NCI-H446 (cell line): ENCODE measurements around the gene PRKAG2.
"Not testable (repeated sequence)": the region's sequence is repeated elsewhere in the genome, so short reads cannot be mapped to it uniquely, and the experiment has no call there.

Source experiments
- DNase-seq, 2 experiments: peaks; one replicate each; lab custom pipeline; 2025; lab: John Stamatoyannopoulos, UW

The PRKAG2 gene

DNA sequence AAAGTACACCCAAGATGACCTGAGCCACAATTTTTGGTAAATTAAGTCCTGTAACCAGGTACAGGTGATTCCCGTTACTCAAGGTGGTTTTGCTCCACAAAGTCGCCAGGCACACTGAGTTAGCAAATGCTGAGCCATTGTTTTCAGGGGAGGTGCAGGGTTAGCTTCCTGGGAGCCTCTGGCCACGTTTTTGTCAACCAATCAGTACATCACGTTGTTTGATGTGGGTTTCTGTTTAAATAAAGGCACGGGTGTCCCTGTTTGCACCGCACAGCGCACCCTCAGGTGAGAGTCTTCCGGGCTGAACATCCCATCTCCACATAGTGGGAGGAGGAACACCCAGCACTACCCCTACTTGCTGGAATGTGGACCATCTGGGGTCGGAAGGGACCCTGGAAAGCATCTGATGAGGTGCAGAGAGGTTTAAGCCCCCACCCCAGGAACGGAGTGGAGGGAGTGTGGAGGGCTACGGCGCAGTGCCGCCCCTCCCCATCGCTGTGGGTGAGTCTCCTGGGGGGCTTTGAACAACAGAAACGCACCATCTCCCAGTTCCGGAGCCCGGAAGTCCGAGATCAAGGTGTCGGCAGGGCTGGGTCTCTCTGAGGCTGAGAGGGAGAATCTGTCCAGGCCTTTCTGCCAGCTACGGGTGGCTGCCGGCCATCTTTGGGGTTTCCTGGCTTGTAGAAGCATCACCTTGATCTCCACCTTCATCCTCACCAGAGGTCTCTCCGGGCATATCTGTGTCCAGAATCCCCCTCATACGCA lies 42.5 kb downstream of the PRKAG2 start:
- no peak for DNase-seq

DNA sequence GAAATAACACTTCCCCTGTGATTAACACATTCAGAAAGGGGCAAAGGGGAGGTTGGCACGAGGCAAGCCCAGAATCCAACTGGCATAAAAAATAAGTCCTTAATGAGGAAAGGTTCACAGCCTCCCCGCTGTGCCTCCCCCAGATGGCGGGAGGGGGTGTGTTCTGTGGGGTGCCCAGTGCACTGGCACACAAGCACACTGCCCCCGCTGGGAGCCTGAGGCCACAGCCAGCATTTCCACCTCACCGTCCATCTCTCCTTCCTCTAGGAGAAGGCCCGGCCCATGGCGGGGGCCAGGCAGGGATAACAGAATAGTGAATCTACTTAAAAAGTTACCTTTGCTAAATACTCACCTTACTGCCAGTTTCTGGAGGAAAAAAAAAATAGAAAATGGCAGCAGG lies 43.2 kb downstream of the PRKAG2 start:
- peak in 1 of 2 experiments; percentile 75 for DNase-seq

DNA sequence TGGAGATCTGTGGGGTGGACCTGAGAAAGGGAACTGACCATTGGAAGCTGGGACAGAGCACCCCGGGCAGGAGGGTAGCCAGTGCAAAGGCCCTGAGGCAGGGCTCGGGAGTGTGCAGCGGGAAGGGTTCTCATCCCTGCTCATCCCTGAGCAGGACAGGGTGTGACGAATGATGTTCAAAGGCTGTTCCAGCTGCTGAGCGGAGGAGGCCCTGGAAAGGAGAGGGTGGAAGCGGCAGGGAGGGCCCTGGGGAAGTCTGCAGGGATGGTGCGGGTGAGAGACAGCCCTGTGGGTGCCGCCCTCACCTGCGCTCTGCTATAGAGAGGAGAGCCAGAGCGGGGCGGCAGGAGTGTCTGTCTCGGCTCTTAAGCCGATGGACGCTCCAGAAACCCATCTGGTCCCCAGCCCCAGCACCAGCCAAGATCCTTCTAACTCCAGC lies 43.7 kb downstream of the PRKAG2 start:
- no peak for DNase-seq

DNA sequence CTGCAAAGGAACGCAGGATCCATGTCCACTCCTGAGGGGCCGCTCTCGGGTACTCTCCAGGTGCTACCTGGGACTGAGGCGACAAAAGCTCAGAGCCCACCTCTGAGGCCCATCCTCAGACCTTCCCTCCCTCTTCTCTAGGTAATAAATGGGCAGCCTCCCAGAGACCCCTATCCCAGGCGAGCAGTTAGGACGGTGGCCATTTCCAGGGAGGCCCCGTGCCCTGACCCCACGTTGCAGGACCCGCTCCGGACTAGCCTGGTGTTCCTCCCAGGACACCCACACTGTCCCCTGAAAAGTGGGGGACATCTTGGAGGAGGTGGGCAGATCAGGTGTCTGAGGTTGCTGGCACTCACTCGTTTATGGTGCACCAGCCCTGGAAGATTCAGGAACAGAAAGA lies 44.3 kb downstream of the PRKAG2 start:
- no peak for DNase-seq

DNA sequence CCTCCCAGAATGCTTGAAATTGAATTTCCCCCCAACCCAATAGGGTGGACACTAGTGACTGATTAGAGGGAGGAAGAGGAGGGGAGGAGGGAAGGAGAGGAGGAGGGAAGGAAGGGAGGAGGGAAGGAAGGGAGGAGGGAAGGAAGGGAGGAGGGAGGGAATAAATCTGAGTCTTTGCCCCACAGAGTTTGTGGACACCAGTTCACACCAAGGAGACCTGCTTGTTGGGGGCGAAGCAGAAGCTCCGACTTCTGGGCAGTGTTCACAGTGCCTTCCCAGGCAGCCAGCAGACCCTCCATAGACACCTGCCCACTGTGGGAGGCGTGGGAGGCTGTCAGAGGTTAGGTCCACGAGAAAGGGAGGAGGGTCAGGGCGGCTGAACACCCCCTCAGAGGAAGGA lies 44.8 kb downstream of the PRKAG2 start:
- DNase-seq, result no peak

DNA sequence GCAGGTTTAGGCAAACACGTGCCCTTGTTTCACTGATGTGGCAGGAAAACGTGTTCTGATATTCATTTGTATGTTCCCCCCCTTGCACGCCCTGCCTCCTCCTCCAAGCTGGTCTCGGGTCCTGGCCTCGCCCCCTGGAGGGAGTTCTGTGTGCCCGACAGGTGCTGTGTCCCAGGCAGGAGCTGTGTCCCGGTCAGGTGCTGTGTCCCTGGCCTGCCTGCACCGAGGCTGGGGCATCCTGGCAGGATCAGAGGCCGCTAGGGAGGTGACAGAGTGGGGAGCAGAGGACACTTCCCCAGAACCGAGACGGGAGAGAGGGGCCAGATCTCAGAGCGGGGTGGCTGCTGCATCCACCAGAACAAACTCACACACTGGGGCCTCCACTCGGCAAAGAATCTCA lies 45.3 kb downstream of the PRKAG2 start:
- no peak for DNase-seq

DNA sequence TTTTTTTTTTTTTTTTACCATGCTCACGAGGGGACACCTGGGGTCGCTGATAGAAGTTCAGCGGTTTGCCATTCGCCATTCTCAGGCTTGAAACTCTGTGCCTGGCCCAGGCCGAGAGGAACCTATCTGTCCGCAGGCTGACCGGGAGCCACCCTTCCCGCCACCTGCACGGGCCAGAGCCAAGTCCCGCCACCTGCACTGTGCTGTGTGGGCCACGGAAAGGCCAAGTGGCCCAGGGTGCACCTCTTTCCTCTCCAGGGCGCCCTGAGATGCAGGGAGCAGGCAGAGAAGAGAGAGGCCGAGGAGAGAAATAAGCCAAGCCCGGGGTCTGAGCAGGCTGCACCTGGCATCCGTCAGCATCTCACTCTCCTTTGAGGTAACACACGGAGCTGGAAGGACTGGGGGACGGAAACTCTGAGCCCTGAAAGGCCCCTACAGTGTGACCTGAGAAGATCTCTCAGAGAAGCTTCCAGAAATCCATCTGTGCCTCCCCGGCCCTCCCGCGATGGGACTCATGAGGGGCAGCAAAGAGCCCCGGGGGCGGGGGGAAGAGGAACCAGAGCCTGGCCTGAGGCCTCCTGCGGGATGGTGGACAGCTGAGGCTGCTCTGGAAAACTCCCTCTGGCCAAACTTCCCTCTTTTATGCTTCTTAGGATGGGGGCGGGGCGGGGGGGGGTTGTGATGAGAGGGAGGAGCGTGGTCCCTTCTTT lies 46.6 kb downstream of the PRKAG2 start:
- DNase-seq, result no peak

DNA sequence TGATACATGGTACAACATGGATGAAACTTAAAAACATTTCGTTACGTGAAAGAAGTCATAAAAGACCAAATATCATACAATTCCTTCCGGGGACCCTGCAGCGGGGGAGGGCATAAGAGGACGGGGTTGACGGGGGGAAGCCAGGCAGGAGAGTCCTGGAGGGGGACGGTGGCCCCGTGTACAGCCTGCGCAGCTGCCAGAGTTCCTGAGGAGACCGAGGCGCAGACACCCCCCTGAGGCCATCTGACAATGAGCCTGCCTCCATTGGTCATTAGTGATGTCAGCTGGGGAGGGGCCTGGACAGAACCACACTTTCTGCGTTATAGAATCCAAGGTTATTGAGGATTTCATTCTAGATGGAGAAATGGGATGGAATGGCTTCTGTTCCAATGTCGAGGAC lies 47.2 kb downstream of the PRKAG2 start:
- no peak for DNase-seq

DNA sequence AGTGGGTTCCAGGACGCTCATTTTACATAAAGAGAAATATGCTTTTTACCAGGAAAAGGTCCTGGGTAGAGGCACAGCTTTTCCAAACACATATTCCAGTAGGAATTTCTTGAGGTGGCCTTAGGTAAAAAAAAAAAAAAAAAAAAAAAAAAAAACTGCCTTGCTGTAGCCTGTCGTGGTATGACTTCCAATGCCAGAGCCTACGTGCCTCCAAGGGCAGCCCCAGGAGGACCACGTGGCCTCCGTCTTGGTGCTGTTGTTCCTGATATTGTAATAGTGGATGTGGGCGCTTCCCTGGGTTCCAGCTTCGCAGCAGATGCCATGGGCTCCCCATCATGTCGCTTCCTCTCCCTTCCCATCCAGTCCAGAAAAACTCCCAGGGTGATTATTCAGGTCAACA lies 49.3 kb downstream of the PRKAG2 start:
- no peak for DNase-seq

DNA sequence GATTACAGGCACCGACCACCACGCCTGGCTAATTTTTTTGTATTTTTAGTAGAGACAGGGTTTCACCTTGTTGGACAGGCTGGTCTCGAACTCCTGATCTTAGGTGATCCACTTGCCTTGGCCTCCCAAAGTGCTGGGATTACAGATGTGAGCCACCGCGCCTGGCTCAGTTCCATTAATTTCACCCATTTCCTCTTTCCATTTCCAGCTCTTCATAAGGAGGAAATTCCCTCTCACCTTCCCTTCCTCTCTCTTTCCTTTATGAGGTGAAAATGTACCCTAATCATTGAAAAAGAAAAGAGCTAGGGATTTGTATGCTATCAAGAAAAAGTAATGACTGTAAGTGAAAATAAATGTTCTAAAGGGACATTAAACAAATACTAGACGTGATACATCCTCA lies 50.6 kb downstream of the PRKAG2 start:
- DNase-seq, result not testable (repeated sequence)

DNA sequence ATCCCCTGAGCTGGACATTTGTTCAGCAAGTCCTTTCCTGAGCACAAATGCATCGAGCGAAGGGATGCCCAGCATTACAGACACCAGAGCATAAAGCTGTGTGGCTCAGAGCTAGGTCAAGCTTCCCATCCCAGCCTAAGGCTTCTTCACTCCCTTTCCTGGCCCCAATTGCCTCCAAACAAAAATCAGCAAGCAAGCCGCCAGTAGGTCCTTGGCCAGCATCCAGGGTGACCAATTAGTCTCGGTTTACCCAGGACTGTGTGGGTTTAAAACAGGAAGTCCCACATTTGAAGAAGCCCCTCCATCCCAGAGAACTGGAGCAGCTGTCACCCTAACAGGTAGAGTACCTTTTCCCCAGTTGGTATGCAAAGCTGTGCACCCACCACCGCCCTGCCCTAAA lies 51.2 kb downstream of the PRKAG2 start:
- DNase-seq, result peak; percentile 6 to 14

DNA sequence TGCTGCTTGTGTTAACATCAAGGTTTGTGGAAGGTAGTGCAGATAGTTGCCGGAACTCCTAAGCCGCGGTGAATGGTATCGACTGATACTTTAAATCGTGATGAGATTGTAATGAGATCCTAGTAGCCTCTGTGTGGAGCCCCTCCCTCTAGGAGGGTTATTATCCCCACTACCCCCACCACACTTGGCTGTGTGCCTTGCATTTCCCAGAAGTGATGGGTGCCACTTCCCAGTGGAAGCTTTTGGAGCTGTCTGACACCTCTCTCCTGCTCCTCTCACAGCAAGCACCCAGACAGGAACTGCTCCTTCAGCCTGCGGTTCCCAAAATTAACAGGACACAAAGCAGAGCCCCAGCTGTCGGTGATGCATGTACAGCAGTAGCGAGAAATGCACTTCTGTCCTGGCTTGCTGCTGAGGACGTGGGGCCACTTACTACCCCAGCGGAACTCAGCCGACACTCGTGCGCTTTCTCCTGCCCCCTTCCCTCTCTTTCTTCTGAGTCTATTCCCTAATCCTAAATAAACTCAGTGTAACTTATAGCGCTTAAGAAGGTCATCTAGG lies 52.5 kb downstream of the PRKAG2 start:
- no peak for DNase-seq

DNA sequence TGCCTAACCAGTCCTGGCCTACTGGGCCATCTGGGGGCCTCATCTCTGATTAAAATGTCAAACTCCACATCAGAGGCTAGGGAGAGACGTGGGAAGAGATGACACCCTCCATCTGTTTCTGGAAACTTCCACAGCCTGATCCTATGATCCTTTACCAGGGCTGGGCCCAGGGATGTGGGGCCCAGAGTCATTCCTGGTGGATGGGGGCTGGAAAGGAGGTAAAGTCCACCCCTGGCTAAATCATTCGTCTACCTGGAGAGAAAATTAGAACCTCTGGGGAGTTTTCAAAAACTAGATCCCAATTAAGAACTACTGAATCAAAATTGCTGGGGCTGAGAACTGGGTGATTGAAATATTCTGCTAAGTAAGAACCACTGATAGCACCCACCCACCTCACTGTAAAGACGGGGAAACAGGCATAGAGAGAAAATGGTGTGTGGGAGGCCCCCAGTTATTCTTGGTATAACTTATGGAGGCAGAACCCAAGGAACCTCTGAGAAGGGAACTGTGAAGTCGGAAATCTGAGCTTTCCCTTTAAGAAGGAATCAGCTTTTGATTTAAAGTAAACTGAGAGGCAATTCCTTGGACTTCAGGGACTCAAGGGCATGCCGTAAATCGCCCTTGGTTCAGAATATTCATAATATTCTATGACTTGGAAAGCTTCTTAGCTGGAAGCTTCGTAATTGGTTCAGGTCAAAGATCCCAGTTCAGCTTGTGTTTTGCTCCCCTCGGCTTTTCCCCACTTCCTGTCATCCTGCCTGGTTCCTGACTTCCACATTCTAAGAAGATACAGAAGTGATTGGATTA lies 53.1 kb downstream of the PRKAG2 start:
- DNase-seq, result no peak

DNA sequence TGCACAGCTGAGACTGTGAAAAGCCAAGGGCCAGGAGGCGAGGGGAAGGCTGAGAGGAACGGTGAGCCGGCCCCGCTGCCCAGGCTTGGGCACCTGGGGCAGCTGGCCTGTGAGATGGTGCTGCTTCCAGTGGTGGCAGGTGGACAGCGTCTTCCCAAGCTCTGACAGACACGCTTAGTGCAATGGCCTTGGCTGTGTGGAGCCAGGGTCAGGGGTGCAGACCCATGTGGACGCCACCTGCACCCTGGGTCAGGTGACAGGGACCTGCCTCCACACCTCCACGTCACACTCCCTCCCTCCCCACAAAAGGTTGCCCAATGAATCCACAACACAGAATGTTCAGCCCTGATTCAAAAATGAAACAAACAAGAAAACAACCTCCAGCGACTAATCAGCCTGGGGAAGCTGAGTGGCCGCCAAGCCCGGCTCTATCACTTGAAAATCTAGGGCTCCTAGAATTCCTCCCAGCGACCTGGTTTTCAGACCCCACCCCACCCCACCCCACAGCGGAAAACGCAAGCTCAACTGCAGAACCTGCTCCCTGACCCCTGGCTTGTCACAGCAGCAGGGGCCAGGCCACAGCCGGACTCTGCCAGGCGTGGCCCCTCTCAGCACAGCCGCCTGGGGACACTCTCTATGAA lies 54.3 kb downstream of the PRKAG2 start:
- no peak for DNase-seq

DNA sequence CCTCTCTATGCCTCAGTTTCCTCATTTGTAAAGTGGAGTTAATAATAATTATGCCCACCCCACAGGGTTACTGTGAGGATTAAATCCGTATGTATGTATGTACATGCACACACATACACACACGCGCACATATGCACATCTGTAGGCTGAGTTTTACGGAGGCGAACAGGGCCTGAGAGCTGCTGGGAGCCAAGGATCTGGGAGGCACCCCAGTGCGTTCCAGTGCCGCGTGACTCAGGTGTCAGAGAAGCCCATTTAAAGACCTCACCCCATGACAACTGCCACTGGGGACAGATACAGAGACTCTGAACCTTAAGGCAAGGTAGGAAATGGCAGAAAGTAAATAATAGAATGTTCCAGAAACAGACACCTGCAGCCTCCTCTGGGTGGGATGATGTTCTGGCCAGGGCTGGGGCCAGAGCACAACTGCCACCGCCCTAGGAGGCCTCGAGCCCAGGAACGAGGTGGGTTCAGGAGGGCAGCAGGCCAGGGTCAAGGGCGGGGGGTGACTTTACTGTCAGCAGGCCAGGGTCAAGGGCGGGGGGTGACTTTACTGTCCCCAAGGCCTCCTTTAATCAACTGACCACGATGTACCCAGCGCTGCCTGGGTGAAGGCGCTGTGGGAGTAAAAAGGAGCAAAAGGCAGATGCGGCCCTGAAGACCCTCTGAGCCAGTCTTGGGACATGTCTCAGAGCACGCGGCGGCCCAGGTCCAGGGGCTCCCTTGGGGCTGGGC lies 54.9 kb downstream of the PRKAG2 start:
- no peak for DNase-seq

DNA sequence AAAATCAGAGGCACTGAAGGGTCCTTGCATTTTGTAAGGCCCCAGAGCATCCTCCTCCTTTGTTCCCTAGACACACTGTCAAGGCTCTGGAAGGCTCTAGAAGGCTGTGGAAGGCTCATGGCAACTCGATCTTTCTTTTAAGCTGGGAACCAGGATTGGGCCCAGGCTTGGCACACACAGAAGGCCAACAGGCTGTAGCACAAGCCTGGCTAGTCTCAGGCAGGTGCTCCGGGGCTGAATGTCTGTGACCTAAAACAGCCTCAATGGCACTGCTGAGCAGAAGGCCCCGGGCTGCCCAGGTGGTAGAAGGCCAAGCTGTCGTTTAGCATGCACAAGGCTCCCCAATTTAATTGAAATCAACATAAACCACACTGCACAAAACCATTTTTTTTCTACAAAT lies 55.7 kb downstream of the PRKAG2 start:
- DNase-seq, result no peak

DNA sequence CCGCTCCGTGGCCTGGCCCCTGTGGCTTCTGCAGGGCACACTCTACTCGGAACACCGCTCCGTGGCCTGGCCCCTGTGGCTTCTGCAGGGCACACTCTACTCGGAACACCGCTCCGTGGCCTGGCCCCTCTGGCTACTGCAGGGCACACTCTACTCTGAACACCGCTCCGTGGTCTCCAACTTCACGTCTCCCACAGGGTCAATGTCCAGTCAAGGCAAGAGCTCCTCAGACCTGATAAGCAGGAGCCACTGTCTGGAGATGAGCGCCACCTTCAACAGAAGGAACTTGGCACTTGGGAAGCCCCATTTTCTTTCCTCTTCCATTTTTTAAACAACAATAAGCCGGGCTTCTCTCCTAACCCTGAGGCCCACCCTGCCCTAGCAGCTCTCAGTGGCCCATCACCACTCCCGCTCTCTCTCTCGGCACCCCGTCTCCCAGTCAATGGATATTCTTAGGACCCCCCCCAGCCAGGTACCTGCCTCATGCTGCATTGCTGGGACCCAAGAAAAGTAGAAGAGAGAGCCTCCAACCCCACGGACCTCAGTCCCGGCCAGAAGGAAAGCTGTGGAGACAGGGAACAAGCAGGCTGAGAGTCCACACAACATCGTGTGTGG lies 56.3 kb downstream of the PRKAG2 start:
- DNase-seq, result no peak

DNA sequence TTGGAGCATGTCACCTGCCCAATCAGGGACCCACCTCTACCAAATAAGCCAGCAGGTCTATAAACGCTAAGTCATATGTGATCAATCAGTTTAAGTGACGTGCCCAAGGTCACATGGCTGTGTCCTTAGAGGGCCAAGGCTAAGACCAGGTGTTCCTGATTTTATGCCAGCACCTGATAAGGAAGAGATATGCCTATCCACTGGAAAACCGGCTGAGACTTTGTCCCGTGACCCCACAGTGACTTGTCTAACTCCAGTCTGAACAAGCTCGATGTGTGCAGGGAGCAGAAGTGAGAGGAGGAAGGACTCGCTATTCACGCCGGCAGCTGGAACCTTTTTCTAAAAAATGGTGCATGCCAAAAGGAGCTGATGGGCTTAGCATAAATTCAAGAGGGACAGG lies 57.0 kb downstream of the PRKAG2 start:
- peak in 1 of 2 experiments; percentile 58 for DNase-seq

DNA sequence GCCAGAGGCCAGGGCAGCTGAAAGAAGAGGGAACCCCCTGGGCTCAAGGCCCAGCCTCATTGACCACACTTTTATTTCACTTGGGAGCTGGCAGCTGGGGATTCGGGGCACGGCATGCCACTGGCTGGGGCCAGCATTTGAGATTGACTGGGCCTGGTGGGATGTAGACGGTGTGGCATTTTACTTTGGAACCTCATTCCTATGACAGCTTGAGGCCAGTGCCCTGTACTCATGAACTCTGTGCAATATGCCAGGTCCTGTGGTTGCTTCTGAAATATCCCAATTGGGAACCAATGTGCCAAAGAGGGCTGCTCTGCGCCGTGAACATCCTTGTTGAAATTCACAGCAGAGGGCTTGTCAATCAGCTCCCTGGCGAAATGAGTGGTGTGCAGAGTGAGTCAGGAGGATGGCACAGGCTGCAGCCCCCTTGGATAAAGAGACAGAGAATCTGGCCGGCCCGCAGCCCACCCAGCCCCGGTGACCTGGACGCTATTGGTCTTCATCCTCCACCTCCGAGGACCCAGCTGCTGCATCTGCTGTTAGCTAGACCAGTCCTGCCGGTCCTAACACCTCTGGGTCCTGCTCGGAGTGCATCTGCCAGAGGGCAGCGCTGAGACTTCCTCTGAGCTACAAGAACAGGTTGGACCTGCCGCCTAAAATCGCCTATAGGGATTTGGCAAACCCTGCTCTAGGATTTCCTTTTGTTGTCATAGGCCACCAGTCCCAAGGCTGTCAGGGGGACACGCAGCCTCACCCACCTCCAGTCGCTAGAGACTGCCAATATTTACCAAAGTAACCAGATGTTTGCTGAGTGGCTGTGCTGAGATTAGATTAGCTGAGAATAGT lies 58.0 kb downstream of the PRKAG2 start:
- no peak for DNase-seq
